HG03103 (cell line): ENCODE measurements around the gene MAST4.
A peak's percentile ranks its signal among the peaks of the same experiment; 100 is the strongest.
"Not testable (repeated sequence)": the region's sequence is repeated elsewhere in the genome, so short reads cannot be mapped to it uniquely, and the experiment has no call there.

Experiments used
- ATAC-seq: cut with Tn5 transposase; IDR thresholded peaks from one replicate; pipeline ENCODE4 v1.9.1; 2021; ENCODE audit warnings: low read depth; ENCODE audit not compliant: unreplicated experiment

Gene MAST4

GRCh38 chr5:66694036-66694435 is 97.8 kb downstream of the MAST4 start:
- ATAC-seq, result no peak

- not testable (repeated sequence) for ATAC-seq
These were observed 99.6 kb downstream of the MAST4 start for GRCh38 chr5:66695840-66696239.

GRCh38 chr5:66697796-66698564 is 101.8 kb downstream of the MAST4 start:
- no peak for ATAC-seq

- ATAC-seq, result peak; percentile 86
These were observed 105.1 kb downstream of the MAST4 start for GRCh38 chr5:66701244-66701643.

- ATAC-seq, result no peak
These were observed 106.2 kb downstream of the MAST4 start for GRCh38 chr5:66702426-66702825.

- no peak for ATAC-seq
These were observed 108.7 kb downstream of the MAST4 start for GRCh38 chr5:66704790-66705425.

GRCh38 chr5:66708368-66708767 is 112.2 kb downstream of the MAST4 start:
- no peak for ATAC-seq

GRCh38 chr5:66710557-66711088 is 114.4 kb downstream of the MAST4 start:
- ATAC-seq, result no peak

- no peak for ATAC-seq
These were observed 117.8 kb downstream of the MAST4 start for GRCh38 chr5:66713998-66714397.

GRCh38 chr5:66717455-66718373 is 121.5 kb downstream of the MAST4 start:
- ATAC-seq, result no peak

- ATAC-seq, result no peak
These were observed 122.3 kb downstream of the MAST4 start for GRCh38 chr5:66718374-66719002.

- ATAC-seq, result no peak
These were observed 124.6 kb downstream of the MAST4 start for GRCh38 chr5:66720780-66721179.

- ATAC-seq, result no peak
These were observed 126.5 kb downstream of the MAST4 start for GRCh38 chr5:66722686-66723085.

- ATAC-seq, result no peak
These were observed 128.4 kb downstream of the MAST4 start for GRCh38 chr5:66724349-66725139.

- no peak for ATAC-seq
These were observed 131.4 kb downstream of the MAST4 start for GRCh38 chr5:66727630-66728029.

GRCh38 chr5:66728049-66728448 is 131.9 kb downstream of the MAST4 start:
- ATAC-seq, result no peak

GRCh38 chr5:66737096-66737495 is 140.9 kb downstream of the MAST4 start:
- no peak for ATAC-seq

- no peak for ATAC-seq
These were observed 141.9 kb downstream of the MAST4 start for GRCh38 chr5:66738136-66738535.

GRCh38 chr5:66739021-66739420 is 142.8 kb downstream of the MAST4 start:
- ATAC-seq, result no peak

- ATAC-seq, result no peak
These were observed 143.8 kb downstream of the MAST4 start for GRCh38 chr5:66739951-66740350.
